Middle frontal gyrus (tissue), 1 donor: ENCODE results near the gene FRAS1.
"Not testable (repeated sequence)": the region's sequence is repeated elsewhere in the genome, so short reads cannot be mapped to it uniquely, and the experiment has no call there.

Source experiments
- DNase-seq: peaks from one replicate; pipeline ENCODE4 v3.0.0-alpha.2; 2015; ENCODE audit warnings: low spot score; ENCODE audit errors: extremely low spot score

FRAS1 gene

GRCh38 chr4:78542373-78542772, 485.2 kb downstream of the FRAS1 start:
- no peak for DNase-seq

- DNase-seq: no peak
Measured at GRCh38 chr4:78543424-78544125, 486.5 kb downstream of the FRAS1 start.

- no peak for DNase-seq
Measured at GRCh38 chr4:78544678-78545077, 487.6 kb downstream of the FRAS1 start.

GRCh38 chr4:78545275-78546246, 488.4 kb downstream of the FRAS1 start:
- no peak for DNase-seq

- DNase-seq: not testable (repeated sequence)
Measured at GRCh38 chr4:78547899-78548298, 490.8 kb downstream of the FRAS1 start.

GRCh38 chr4:78548889-78549288, 491.8 kb downstream of the FRAS1 start:
- not testable (repeated sequence) for DNase-seq

- no peak for DNase-seq
Measured at GRCh38 chr4:78551420-78552351, 494.6 kb downstream of the FRAS1 start, which contains the start of gene ANXA3. Gene ANXA3, plus strand, starts transcription at chr4:78551770. Its CDS starts 2,704 bp downstream, at chr4:78554474.

GRCh38 chr4:78552389-78553042, 495.4 kb downstream of the FRAS1 start:
- no peak for DNase-seq

- DNase-seq: no peak
Measured at GRCh38 chr4:78553043-78553396, 495.9 kb downstream of the FRAS1 start.

- no peak for DNase-seq
Measured at GRCh38 chr4:78553529-78554060, 496.5 kb downstream of the FRAS1 start.

- no peak for DNase-seq
Measured at GRCh38 chr4:78556665-78557064, 499.5 kb downstream of the FRAS1 start.

- DNase-seq: no peak
Measured at GRCh38 chr4:78557841-78558240, 500.7 kb downstream of the FRAS1 start.

GRCh38 chr4:78558410-78558809, 501.3 kb downstream of the FRAS1 start:
- no peak for DNase-seq

GRCh38 chr4:78560296-78560963, 503.3 kb downstream of the FRAS1 start:
- no peak for DNase-seq

- DNase-seq: no peak
Measured at GRCh38 chr4:78561677-78562076, 504.6 kb downstream of the FRAS1 start.

- DNase-seq: no peak
Measured at GRCh38 chr4:78562687-78563086, 505.6 kb downstream of the FRAS1 start.

GRCh38 chr4:78565971-78566372, 508.8 kb downstream of the FRAS1 start:
- DNase-seq: no peak

GRCh38 chr4:78566834-78567499, 509.8 kb downstream of the FRAS1 start:
- DNase-seq: no peak

GRCh38 chr4:78567500-78568060, 510.5 kb downstream of the FRAS1 start:
- DNase-seq: no peak
